ENCODE results near the gene ADGRB2.

Gene ADGRB2

DNA sequence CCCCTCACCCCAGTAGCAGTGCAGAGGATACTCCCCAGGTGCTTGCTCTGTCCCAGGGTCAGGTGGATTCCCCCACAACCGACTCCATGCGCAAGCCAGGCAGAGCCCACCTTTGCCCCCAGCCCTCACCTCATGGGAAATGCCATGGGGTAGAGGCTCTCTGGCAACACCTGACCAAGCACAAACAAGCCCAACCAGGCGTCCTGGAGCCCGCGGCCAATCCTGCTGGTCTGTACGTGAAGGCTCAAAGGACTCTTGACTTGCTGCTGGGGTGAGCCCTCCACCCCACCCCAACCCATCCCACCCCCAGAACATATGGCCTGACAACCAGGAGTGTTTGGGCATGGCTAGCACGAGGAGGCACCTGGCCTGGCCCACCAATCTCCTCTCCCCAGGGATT is 1.8 kb downstream of the ADGRB2 start:
- DNase-seq: no peak

GRCh38 chr1:31761883-31762282 is 2.3 kb downstream of the ADGRB2 start:
- DNase-seq: no peak

- peak; percentile 27 to 38 for DNase-seq
These were observed 3.4 kb downstream of the ADGRB2 start for GRCh38 chr1:31760471-31761470.

- DNase-seq: no peak
These were observed 4.7 kb downstream of the ADGRB2 start for GRCh38 chr1:31759298-31760023.

DNA sequence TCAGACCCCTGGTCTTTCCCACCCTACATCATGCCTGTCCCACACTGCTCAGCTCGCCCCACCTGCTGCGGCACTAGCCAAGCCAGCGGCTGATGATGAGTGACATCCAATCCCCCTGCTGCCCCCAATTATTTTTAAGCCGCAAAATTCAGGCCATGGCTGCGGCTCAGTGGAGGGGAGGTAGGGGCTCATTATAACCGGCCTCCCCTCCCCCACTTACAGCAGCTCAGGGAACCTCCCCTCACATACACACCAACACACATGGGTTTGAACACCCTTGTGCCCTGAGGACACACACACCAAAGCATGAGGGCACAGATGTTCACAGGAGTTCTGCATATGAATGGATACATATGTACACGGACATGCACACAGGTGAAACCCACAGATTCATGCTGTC is 5.3 kb downstream of the ADGRB2 start:
- DNase-seq: no peak

- DNase-seq: no peak
These were observed 6.2 kb downstream of the ADGRB2 start for GRCh38 chr1:31757989-31758388.

DNA sequence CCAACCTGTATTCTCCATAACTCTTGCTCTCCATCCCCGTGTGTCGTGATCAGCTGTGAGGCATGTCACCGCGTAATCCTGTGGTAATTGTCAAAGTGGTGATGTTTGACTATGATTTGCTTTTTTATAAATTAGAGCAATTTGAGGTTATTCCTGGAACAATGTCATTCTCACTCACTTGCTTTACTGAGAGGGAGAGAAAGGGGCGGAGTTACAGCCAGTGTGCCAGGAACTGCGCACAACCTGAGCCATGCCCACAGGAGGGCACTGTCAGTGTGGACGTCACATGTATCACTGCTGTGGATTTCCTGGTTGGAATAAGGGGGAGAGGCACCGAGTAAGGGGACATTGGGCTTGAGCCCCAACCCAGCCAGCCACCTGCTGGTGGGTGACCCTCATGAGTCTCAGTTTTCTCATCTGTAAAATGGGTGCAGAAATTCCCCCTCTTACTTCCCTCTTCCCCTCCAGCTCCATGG is 6.9 kb downstream of the ADGRB2 start:
- no peak for DNase-seq

GRCh38 chr1:31756578-31756977 is 7.6 kb downstream of the ADGRB2 start:
- DNase-seq: no peak

GRCh38 chr1:31755850-31756492 is 8.2 kb downstream of the ADGRB2 start:
- no peak for DNase-seq

GRCh38 chr1:31755197-31755611 is 8.9 kb downstream of the ADGRB2 start:
- DNase-seq: no peak

- DNase-seq: no peak
These were observed 9.7 kb downstream of the ADGRB2 start for GRCh38 chr1:31754397-31754796.

DNA sequence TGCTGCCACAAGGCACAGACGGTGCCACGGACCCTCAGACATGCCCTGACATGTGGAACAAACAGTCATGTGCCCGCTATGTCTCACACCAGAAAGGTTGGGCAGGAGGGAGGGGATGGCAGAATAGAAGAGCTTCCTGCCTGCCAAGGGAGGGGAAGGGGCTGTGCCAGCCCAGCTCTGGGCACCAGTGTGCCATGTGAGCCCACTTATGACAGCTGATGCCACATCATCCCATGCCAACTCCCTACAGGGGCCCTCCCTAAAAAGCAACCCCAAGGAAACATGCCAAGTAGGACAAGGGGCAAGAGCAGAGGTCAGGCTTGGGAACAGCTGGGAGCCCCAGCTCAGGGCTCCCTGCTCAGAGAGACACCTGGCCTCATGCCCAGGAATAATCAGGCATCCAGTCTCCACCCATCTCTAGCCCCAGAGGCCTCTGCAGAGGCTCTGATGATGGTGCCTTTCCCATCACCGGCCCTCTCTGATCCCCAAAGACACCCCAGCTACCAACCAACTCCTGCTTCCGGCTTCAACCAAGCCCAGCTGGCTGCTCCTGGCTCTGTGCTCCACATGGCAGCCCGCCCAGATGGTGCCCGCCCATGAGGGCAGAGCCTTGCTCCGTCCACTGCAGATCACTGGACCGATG is 10.3 kb downstream of the ADGRB2 start:
- no peak for DNase-seq

- DNase-seq: no peak
These were observed 11.1 kb downstream of the ADGRB2 start for GRCh38 chr1:31752952-31753475.

DNA sequence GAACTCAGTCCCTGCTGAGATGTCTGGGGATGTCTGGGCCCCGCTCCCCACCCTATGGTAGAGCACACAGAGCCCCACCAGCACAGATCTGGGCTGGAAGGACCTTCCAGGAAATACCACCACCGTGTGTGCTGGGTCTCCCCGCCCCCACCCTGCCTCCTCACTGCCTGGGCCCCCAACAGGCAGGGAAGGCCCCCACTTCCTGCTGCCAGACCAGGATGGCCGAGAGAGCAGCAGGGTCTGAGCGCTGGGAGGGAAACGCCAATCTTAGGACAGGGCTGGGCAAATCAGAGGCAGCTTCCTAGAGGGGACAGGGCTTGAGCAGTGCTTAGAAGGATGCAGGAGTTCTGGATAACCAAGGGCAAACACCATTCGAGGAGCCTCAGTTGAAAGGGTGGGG is 11.9 kb downstream of the ADGRB2 start:
- no peak for DNase-seq

- no peak for DNase-seq
These were observed 12.3 kb downstream of the ADGRB2 start for GRCh38 chr1:31751822-31752241.

DNA sequence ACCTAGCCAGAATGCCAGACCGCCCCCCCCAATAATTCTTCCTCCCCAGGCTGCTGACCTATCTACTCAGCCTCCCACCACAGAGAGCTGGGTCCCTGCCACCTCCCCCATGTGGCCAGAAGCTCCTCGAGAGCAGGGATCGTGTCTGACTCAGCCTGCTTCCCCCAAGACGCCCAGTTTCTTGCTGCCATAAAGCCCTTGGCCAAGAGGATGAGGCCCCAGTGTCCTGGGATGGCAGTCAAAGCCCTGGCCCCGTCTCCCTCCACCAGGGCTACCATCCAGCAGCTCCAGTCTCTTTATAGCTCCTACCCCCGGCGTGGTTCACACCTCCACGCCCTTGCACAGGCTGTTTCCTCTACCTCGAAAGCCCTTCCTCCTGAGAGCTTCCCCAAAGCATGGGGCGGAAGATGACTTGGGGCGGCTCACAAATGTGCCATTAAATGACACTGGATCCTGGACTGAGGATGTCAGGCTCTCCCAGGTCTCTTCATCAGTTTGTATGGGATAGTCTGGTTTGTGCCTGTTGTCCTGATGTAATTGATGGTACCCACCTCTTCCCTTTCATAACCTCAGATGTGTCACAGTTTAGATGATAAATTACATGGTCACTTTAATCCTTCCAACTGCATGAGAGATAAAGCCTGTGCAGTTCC is 13.2 kb downstream of the ADGRB2 start:
- DNase-seq: peak in 1 of 2 experiments; percentile 10

- no peak for DNase-seq
These were observed 14.1 kb downstream of the ADGRB2 start for GRCh38 chr1:31749785-31750735.

DNA sequence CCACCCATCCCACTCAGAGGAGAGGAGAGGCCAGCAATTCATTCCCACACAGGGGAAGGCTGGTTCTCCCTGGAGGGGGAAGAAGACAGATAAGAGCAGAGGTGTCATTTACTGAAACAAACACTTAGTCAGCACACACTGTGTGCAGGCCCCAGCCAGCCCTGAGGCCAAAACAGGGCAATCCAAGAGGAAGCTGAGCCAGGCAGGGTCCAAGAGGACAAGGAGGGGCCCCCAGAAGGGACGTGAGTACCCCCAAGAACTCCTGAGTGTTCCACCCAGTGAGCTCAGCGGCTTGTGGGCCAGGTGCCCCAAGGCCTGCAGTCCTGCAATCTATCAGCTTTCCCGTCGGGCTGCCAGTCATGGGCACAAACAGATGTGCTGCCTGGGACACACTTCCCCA is 15.8 kb downstream of the ADGRB2 start:
- DNase-seq: no peak

DNA sequence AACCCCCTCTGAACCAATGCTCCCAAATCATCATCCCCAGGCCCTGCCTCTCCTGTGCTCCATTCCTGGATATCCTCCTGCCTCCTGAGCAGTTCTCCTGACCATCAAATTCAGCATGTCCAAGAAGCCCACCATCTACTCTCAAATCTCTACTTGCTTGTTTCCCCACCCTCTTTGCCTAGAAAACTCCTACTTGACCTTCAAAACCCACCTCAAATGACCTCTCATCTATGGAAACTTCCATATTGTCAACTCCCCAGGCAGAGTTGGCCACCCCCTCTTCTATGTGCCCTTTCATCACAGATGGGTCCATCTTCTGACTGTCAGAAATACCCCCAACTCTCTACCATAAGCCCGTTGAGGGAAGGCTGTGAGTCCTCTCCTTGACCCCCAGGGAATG is 16.8 kb downstream of the ADGRB2 start:
- no peak for DNase-seq

GRCh38 chr1:31746687-31747086 is 17.5 kb downstream of the ADGRB2 start:
- DNase-seq: no peak

All from AML-193 (cell line).